Chondrocyte (in vitro differentiated cells): ENCODE measurements around the gene RPTOR. TPM values are rescaled to one million over a fixed set of nuclear protein-coding genes. Genes with fewer than 3 reads are reported as not detected.

Experiments
- DNase-seq: peaks from one replicate; pipeline ENCODE4 v3.0.0; 2021; ENCODE audit warnings: mixed read lengths, low spot score
- H3K27ac Mint-ChIP-seq: one replicate; pipeline ENCODE4 v1.8.0; 2021; ENCODE audit warnings: mild to moderate bottlenecking, moderate library complexity, mixed read lengths; ENCODE audit not compliant: unreplicated experiment
- H3K27me3 Mint-ChIP-seq: 2 replicates; pipeline ENCODE4 v1.8.0; 2021; ENCODE audit warnings: low read depth, mixed read lengths
- H3K36me3 Mint-ChIP-seq: 2 replicates; pipeline ENCODE4 v1.8.0; 2021; ENCODE audit warnings: low read depth, mixed read lengths
- H3K4me1 Mint-ChIP-seq: 2 replicates; pipeline ENCODE4 v1.8.0; 2021; ENCODE audit warnings: low read depth, mild to moderate bottlenecking, mixed read lengths
- H3K4me3 Mint-ChIP-seq: one replicate; pipeline ENCODE4 v1.8.0; 2021; ENCODE audit warnings: mild to moderate bottlenecking, moderate library complexity, mixed read lengths; ENCODE audit not compliant: unreplicated experiment
- H3K9me3 Mint-ChIP-seq: 2 replicates; pipeline ENCODE4 v1.8.0; 2021; ENCODE audit warnings: low read depth, mixed read lengths
- CTCF ChIP-seq: fragments of 200-600 bp; sonication (generic); IDR thresholded peaks from 2 replicates; pipeline ENCODE4 v1.5.0; 2021; ENCODE audit warnings: antibody characterized with exemption, mild to moderate bottlenecking, moderate library complexity
- total RNA-seq: library from RNA; stranded (reverse); gene quantifications from 3 replicates; pipeline ENCODE4 v1.2.1, GENCODE V29; 2021

The RPTOR gene
- total RNA-seq, 1 donor from 2014 or later, result 30.9 TPM

- peaks cover 18% of the 10 kb centered on the region for H3K4me1 Mint-ChIP-seq
- H3K36me3 Mint-ChIP-seq, result peaks cover 7% of the 10 kb centered on the region
These were observed 160.3 kb downstream of the RPTOR start for GRCh38 chr17:80704894-80705293.

GRCh38 chr17:80705988-80706387 lies 161.3 kb downstream of the RPTOR start:
- Mint-ChIP-seq H3K27ac (peak overlapping the region; percentile 13), H3K27me3 (no peaks in the 10 kb centered on the region), H3K9me3 (no peaks in the 10 kb centered on the region), H3K4me1 (peaks cover 18% of the 10 kb centered on the region), H3K36me3 (peaks cover 7% of the 10 kb centered on the region), H3K4me3 (no peak overlapping the region)
- no peak for TF ChIP-seq CTCF
- DNase-seq, result no peak

More at GRCh38 chr17:80704894-80705293, 160.3 kb downstream of the RPTOR start:
- no peak for TF ChIP-seq CTCF
- Mint-ChIP-seq H3K9me3 (peaks cover 2% of the 10 kb centered on the region), H3K27ac (no peak overlapping the region), H3K27me3 (no peaks in the 10 kb centered on the region), H3K4me3 (no peak overlapping the region)
- no peak for DNase-seq

DNA sequence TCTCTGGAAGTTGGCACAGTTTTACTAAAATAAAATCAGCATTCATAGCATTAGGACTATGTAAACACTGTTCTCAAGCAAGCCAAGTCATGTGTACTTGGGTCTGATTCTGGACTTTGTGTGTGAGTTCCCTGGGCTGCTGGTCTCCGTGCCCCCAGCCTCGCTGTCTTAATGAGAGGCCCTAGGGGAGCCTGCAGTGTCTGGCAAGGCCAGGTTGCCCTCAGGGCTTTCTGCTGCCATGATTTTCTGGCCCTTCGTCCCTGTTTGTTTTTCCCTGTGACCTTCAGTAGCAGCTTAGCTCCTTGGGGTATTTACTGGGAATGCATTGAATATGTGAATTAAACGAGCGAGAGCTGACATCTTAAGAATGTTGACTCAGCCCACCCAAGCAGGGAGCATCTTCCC lies 161.8 kb downstream of the RPTOR start:
- peaks cover 7% of the 10 kb centered on the region for H3K36me3 Mint-ChIP-seq
- H3K4me3 Mint-ChIP-seq, result no peak overlapping the region
- peak overlapping the region; percentile 13 for H3K27ac Mint-ChIP-seq
- peaks cover 18% of the 10 kb centered on the region for H3K4me1 Mint-ChIP-seq
- TF ChIP-seq CTCF, result no peak
- H3K9me3 Mint-ChIP-seq, result no peaks in the 10 kb centered on the region
- DNase-seq, result no peak
- no peaks in the 10 kb centered on the region for H3K27me3 Mint-ChIP-seq

DNA sequence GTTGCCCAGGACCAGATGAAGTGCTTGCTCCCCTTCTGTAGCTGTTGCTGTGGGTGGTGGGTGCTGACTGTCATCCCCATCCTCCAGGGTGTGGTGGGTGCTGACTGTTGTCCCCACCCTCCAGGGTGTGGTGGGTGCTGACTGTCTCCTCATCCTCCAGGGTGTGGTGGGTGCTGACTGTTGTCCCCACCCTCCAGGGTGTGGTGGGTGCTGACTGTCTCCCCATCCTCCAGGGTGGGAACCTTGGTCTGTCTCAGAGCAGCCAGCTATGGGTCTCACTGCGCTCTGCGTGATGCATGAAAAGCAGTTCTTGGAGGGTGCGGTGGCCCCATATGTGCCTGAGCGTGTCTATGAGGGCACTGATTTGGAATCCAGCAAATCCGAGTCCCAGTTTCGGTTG lies 163.8 kb downstream of the RPTOR start:
- no peak overlapping the region for H3K27ac Mint-ChIP-seq
- no peak for TF ChIP-seq CTCF

DNA sequence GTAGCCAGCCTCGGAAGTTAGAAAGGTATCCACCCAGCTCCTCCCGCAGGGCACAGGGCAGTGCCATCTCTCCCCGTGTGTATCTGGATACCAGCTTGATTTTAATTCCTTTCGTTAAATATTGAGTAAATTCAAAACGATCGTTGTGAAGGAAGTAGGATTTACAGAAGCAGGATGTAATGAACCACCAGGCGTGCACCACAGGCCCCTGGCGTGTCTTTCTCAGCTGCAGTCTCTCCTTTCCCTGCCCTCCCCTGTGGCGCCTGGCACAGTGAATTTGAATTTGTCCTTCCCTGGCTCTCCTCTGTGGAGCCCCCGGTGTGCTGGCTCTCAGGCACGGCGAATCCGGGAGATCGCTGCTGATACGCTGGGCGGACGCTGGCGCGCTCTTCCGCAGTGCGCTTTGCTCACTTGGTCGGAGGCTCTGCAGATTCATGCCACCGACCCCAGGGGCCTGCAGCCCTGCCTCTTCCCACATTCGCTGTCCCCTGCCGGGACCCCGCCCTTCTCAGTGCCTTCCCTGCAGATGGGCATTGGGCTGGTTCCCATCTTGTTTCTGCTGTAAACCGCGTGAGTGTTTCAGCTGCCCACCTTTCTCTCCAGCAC lies 164.6 kb downstream of the RPTOR start:
- no peak for TF ChIP-seq CTCF
- Mint-ChIP-seq H3K9me3 (no peaks in the 10 kb centered on the region), H3K4me1 (peaks cover 18% of the 10 kb centered on the region), H3K27me3 (no peaks in the 10 kb centered on the region), H3K27ac (no peak overlapping the region), H3K4me3 (no peak overlapping the region), H3K36me3 (peaks cover 7% of the 10 kb centered on the region)
- DNase-seq, result no peak

More for the DNA sequence above, 163.8 kb downstream of the RPTOR start:
- H3K9me3 Mint-ChIP-seq, result no peaks in the 10 kb centered on the region
- H3K27me3 Mint-ChIP-seq, result no peaks in the 10 kb centered on the region
- DNase-seq, result no peak
- peaks cover 7% of the 10 kb centered on the region for H3K36me3 Mint-ChIP-seq
- no peak overlapping the region for H3K4me3 Mint-ChIP-seq
- H3K4me1 Mint-ChIP-seq, result peaks cover 18% of the 10 kb centered on the region
